ENCODE measurements around the gene FAM240B. TPM values are rescaled to one million over a fixed set of nuclear protein-coding genes. Genes with fewer than 3 reads are reported as not detected.

Gene FAM240B
- total RNA-seq, 3 donors from 2014 or later, result not detected

GRCh38 chr9:38706493-38706892 is 13.4 kb downstream of the FAM240B start:
- Histone ChIP-seq H3K27me3 (no peaks in the 10 kb centered on the region), H3K4me1 (no peaks in the 10 kb centered on the region), H3K27ac (no peak overlapping the region), H3K36me3 (no peaks in the 10 kb centered on the region), H3K4me3 (no peak overlapping the region), H3K9me3 (no peaks in the 10 kb centered on the region)
- no peak for DNase-seq (ENCODE audit: low spot score in 2 of 2)
- intact Hi-C loops (cut with DNase I; ENCODE audit: low total_unique reads), result loop anchor here (10.0 kb wide), 1 partner anchor 1792 kb away; no protein-coding TSS in a partner anchor
- TF ChIP-seq CTCF (IDR thresholded peaks at IDR 0.05), result no peak
- no peak for TF ChIP-seq POLR2AphosphoS5 (IDR thresholded peaks at IDR 0.05)
- no peak for TF ChIP-seq POLR2A (IDR thresholded peaks at IDR 0.05)

GRCh38 chr9:38705917-38706316 is 14.0 kb downstream of the FAM240B start:
- no peak overlapping the region for H3K27ac ChIP-seq
- no peak for TF ChIP-seq POLR2AphosphoS5 (IDR thresholded peaks at IDR 0.05)
- no peak for TF ChIP-seq POLR2A (IDR thresholded peaks at IDR 0.05)
- TF ChIP-seq CTCF (IDR thresholded peaks at IDR 0.05), result no peak
- intact Hi-C loops (cut with DNase I; ENCODE audit: low total_unique reads), result loop anchor here (10.0 kb wide), 1 partner anchor 1791 kb away; no protein-coding TSS in a partner anchor
- no peaks in the 10 kb centered on the region for H3K9me3 ChIP-seq
- no peaks in the 10 kb centered on the region for H3K27me3 ChIP-seq
- no peak overlapping the region for H3K4me3 ChIP-seq
- no peaks in the 10 kb centered on the region for H3K4me1 ChIP-seq
- no peak for DNase-seq (ENCODE audit: low spot score in 2 of 2)
- H3K36me3 ChIP-seq, result no peaks in the 10 kb centered on the region

GRCh38 chr9:38700695-38701094 is 19.2 kb downstream of the FAM240B start:
- Histone ChIP-seq H3K4me3 (no peak overlapping the region), H3K27me3 (no peaks in the 10 kb centered on the region), H3K9me3 (no peaks in the 10 kb centered on the region), H3K27ac (no peak overlapping the region), H3K36me3 (no peaks in the 10 kb centered on the region), H3K4me1 (no peaks in the 10 kb centered on the region)
- DNase-seq (ENCODE audit: low spot score in 2 of 2), result no peak
- intact Hi-C loops (cut with DNase I; ENCODE audit: low total_unique reads), result loop anchor here (10.0 kb wide), 1 partner anchor 1786 kb away; no protein-coding TSS in a partner anchor
- no peak for TF ChIP-seq POLR2AphosphoS5 (IDR thresholded peaks at IDR 0.05)
- TF ChIP-seq CTCF (IDR thresholded peaks at IDR 0.05), result no peak
- TF ChIP-seq POLR2A (IDR thresholded peaks at IDR 0.05), result no peak

- H3K4me3 ChIP-seq, result no peak overlapping the region
- TF ChIP-seq POLR2A (IDR thresholded peaks at IDR 0.05), result no peak
- TF ChIP-seq POLR2AphosphoS5 (IDR thresholded peaks at IDR 0.05), result no peak
- no peak overlapping the region for H3K27ac ChIP-seq
- no peak for DNase-seq (ENCODE audit: low spot score in 2 of 2)
- no peaks in the 10 kb centered on the region for H3K9me3 ChIP-seq
- no peaks in the 10 kb centered on the region for H3K36me3 ChIP-seq
- H3K4me1 ChIP-seq, result no peaks in the 10 kb centered on the region
- intact Hi-C loops (cut with DNase I; ENCODE audit: low total_unique reads), result no loop called here
- no peaks in the 10 kb centered on the region for H3K27me3 ChIP-seq
These were observed 20.6 kb downstream of the FAM240B start for GRCh38 chr9:38699337-38699736.

- Histone ChIP-seq H3K27me3 (no peaks in the 10 kb centered on the region), H3K27ac (no peak overlapping the region), H3K36me3 (no peaks in the 10 kb centered on the region), H3K9me3 (no peaks in the 10 kb centered on the region), H3K4me3 (no peak overlapping the region), H3K4me1 (no peaks in the 10 kb centered on the region)
- no peak for DNase-seq (ENCODE audit: low spot score in 2 of 2)
- intact Hi-C loops (cut with DNase I; ENCODE audit: low total_unique reads), result no loop called here
- TF ChIP-seq POLR2A (IDR thresholded peaks at IDR 0.05), result no peak
- TF ChIP-seq CTCF (IDR thresholded peaks at IDR 0.05), result no peak
- TF ChIP-seq POLR2AphosphoS5 (IDR thresholded peaks at IDR 0.05), result no peak
These were observed 22.1 kb downstream of the FAM240B start for GRCh38 chr9:38697776-38698300.

Measured in breast epithelium (tissue), 4 donors.